ENCODE measurements around the gene SPTLC3.

DNA sequence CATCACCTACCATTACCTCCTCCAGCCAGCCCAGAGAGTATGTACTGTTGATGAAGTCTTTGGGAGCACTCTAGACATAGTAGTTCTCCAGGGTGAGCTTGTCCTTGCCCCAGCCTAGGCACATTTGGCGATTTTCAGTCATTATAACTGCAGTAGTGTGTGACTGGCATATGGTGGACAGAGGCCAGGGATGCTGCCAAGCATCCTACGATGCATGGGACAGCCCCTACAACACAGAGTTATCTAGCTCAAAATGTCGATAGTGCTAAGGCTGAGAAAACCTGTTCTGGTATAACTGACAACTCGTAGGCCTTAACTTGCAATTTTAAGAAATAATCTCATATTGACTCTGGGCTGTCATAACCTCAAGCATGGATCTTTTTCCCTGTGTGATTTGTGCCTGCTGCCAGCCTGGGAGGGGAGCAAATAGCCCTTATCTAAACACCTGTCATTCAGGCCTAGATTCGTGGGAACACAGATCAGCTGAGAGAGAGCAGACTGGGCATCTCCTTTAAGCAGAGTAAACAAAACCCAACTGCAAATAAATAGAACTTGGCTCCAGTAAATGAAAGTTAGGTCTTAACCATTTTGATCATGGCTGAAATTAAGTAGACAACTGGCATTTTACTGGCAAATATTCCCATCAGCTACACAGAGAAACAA, 102.6 kb downstream of the SPTLC3 start:
- no peak for TF ChIP-seq POLR2A (IDR thresholded peaks at IDR 0.05)
- no peak for TF ChIP-seq CTCF (IDR thresholded peaks at IDR 0.05)
- no peak for TF ChIP-seq POLR2AphosphoS5 (IDR thresholded peaks at IDR 0.05)

All from breast epithelium (tissue), 3 donors.